Measurements from ENCODE around the gene ADAMTS5.

The ADAMTS5 gene

DNA sequence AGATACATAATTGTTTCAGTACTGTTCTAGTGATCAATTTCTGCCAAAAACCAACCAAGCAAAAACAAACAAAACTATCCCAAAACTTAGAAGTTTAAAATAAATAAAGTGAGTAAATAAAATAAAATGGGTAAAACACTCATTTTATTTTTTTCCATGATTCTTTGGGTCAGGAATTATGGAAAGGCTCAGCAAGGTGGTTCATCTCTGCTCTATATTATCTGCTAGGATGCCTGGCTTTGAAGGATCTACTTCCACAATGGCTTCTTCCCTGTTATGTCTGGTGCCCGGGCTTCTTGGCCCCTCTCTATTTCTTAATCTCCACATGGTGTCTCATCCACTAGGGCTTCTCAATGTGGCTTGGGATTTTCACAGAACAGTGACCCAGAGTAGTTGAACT is 92.5 kb downstream of the ADAMTS5 start:
- Histone ChIP-seq H3K79me2 (ENCODE audit: insufficient read depth, low read length) (no peaks in the 10 kb centered on the region), H3K9ac (ENCODE audit: low read depth, low read length) (no peak overlapping the region), H2AFZ (ENCODE audit: low read depth, low read length) (no peak overlapping the region), H4K20me1 (ENCODE audit: insufficient read depth, low read length) (no peaks in the 10 kb centered on the region), H3K4me2 (ENCODE audit: insufficient read depth, low read length) (no peak overlapping the region), H3K27me3 (ENCODE audit: insufficient read depth, low read length, poor library complexity) (no peaks in the 10 kb centered on the region), H3K9me3 (ENCODE audit: insufficient read depth, low read length, severe bottlenecking) (peaks cover 2% of the 10 kb centered on the region), H3K4me3 (ENCODE audit: low read depth in 1 of 2, low read length in 2 of 2) (no peak overlapping the region), H3K36me3 (ENCODE audit: insufficient read depth, low read length) (no peaks in the 10 kb centered on the region), H3K27ac (ENCODE audit: low read length) (no peak overlapping the region), H3K4me1 (ENCODE audit: insufficient read depth, low read length) (no peaks in the 10 kb centered on the region)
- ATAC-seq (ENCODE audit: insufficient read depth, low read depth) (no peak), DNase-seq (no peak)
- no peak for TF ChIP-seq EZH2 (IDR thresholded peaks at IDR 0.05; ENCODE audit: borderline replicate concordance, low read depth, low read length, severe bottlenecking)
- TF ChIP-seq, protein P1, sequence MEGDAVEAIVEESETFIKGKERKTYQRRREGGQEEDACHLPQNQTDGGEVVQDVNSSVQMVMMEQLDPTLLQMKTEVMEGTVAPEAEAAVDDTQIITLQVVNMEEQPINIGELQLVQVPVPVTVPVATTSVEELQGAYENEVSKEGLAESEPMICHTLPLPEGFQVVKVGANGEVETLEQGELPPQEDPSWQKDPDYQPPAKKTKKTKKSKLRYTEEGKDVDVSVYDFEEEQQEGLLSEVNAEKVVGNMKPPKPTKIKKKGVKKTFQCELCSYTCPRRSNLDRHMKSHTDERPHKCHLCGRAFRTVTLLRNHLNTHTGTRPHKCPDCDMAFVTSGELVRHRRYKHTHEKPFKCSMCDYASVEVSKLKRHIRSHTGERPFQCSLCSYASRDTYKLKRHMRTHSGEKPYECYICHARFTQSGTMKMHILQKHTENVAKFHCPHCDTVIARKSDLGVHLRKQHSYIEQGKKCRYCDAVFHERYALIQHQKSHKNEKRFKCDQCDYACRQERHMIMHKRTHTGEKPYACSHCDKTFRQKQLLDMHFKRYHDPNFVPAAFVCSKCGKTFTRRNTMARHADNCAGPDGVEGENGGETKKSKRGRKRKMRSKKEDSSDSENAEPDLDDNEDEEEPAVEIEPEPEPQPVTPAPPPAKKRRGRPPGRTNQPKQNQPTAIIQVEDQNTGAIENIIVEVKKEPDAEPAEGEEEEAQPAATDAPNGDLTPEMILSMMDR (IDR thresholded peaks at IDR 0.05; ENCODE audit: borderline replicate concordance, extremely low read depth, low read length, poor library complexity, severe bottlenecking), result no peak

Data from DND-41 (cell line).